K562 (cell line): ENCODE results near the gene ACTR3. TPM values are rescaled to one million over a fixed set of nuclear protein-coding genes. Genes with fewer than 3 reads are reported as not detected.

Experiments
- EP300 ChIP-seq: IDR thresholded peaks from 2 replicates; pipeline ENCODE4 v1.6.1; 2012; ENCODE audit warnings: low read length, improper control_type of control experiment
- ETV5 ChIP-seq: sonication (generic); formaldehyde crosslinking; IDR thresholded peaks from 2 replicates; pipeline ENCODE4 v1.4.0; 2020; ENCODE audit warnings: low read depth, mild to moderate bottlenecking, missing genetic modification reagents
- FOXM1 ChIP-seq, 2 experiments: fragments of 450-650 bp in 1 of 2; sonication (generic) in 1 of 2; formaldehyde crosslinking in 1 of 2; IDR thresholded peaks; 2 replicates each; pipeline versions ENCODE4 v1.6.1 to v1.9.0; 2017 to 2022; ENCODE audit warnings: low read depth in 2 of 2, mild to moderate bottlenecking in 2 of 2, missing genetic modification reagents in 1 of 2, moderate library complexity in 1 of 2
- NFE2L1 ChIP-seq: fragments of 450-650 bp; IDR thresholded peaks from 2 replicates; pipeline ENCODE4 v1.6.1; 2016; ENCODE audit warnings: missing genetic modification characterization, low read depth, mild to moderate bottlenecking, missing compliant biosample characterization, moderate library complexity, borderline replicate concordance
- SPI1 ChIP-seq: IDR thresholded peaks from 2 replicates; pipeline ENCODE4 v1.6.1; 2011; ENCODE audit warnings: low read depth, low read length, control low read depth, borderline replicate concordance
- STAT5A ChIP-seq: IDR thresholded peaks from 2 replicates; pipeline ENCODE4 v1.6.1; 2012; ENCODE audit warnings: low read length, inconsistent platforms, borderline replicate concordance
- TAF15 ChIP-seq: fragments of 200-400 bp; formaldehyde crosslinking; IDR thresholded peaks from 2 replicates; pipeline ENCODE4 v1.6.1; 2017; ENCODE audit warnings: mild to moderate bottlenecking, low read depth, low read length, moderate library complexity
- ZBTB1 ChIP-seq: sonication (generic); formaldehyde crosslinking; IDR thresholded peaks from 2 replicates; pipeline ENCODE4 v1.8.1; 2023; ENCODE audit warnings: missing genetic modification reagents, low read depth, mild to moderate bottlenecking, borderline replicate concordance
- polyA plus RNA-seq, 8 experiments: library from polyadenylated mRNA; depleted of rRNA in 4 of 8; stranded (reverse) in 5 of 8; unstranded in 3 of 8; fragments of >200 nt; fragmentation: Nextera tagmentation in 2 of 8; fragmentation: Illumina TruSeq in 1 of 8; extraction: Ambion mirVana in 2 of 8; extraction: Trizol in 1 of 8; gene quantifications; 2 replicates each; pipeline versions ENCODE4 v1.2.1 to v1.2.3, GENCODE V29; 2011 to 2014; ENCODE audit warnings: inconsistent platforms in 1 of 8, missing spikeins in 1 of 8
- total RNA-seq, 7 experiments: library from RNA; depleted of rRNA in 6 of 7; stranded (reverse); fragments of >200 nt in 6 of 7; fragmentation: Illumina TruSeq in 2 of 7; extraction: Trizol in 2 of 7; gene quantifications; 2 replicates each; pipeline versions ENCODE4 v1.2.1 to v1.2.3, GENCODE V29; 2011 to 2021; ENCODE audit warnings: low replicate concordance in 1 of 7
- TF ChIP-seq, protein P1 (sequence below), 3 experiments: IDR thresholded peaks in 2 of 3; conservative IDR thresholded peaks in 1 of 3; 2 replicates each; pipeline ENCODE4 v1.5.1; 2011 to 2012; ENCODE audit warnings: low read length in 3 of 3, mild to moderate bottlenecking in 3 of 3, control low read depth in 2 of 3, improper control_type of control experiment in 1 of 3, inconsistent platforms in 1 of 3, low read depth in 1 of 3, mixed read lengths in 1 of 3, moderate library complexity in 1 of 3; ENCODE audit not compliant: insufficient read depth in 2 of 3
- TF ChIP-seq, protein P2 (sequence below): fragments of 450-650 bp; IDR thresholded peaks from 2 replicates; pipeline ENCODE4 v1.6.1; 2016; ENCODE audit warnings: low read depth
- TF ChIP-seq, protein P3 (sequence below): IDR thresholded peaks from 2 replicates; pipeline ENCODE4 v1.6.1; 2012; ENCODE audit warnings: low read depth, low read length, improper control_type of control experiment, borderline replicate concordance

Gene ACTR3
- total and polyA plus RNA-seq, 9 of the 15 experiments (the other 6 are each of a cell fraction or from before 2014, with no cell fraction given): 49.0 to 354 (median 249) TPM

DNA sequence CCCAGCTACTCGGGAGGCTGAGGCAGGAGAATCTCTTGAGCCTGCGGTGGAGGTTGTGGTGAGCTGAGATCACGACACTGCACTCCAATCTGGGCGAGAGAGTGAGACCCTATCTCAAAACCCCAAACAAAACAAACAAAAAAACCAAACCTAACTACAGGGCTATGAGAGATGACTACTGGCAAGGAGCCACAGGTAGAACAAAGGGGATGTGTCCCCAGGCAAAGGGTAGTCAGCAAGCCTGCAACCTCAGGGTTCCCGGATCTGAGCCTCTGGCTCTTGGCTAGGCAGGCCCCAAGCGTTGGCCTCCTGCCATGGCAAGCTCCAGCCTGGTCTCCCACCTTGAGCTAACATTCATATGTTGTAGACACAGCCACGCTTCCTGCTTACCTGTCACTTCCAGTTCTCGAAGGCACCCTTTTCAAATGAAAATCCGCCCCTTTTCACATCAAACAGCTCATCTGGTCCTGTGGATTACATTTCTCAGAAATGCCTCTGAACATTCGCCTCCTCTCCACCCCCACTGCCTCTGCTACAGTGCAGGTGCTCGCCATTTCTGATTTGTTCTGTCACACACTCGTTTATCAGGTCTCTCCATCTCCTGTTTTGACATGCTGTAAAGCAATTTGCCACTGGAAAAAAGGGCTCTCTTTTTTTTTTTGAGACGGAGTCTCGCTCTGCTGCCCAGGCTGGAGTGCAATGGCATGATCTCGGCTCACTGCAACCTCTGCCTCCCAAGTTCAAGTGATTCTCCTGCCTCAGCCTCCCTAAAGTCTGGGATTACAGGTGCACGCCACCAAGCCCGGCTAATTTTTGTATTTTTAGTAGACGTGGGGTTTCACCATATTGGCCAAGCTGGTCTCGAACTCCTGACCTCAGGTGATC lies 13.1 kb upstream of the ACTR3 start (continued):
- TF ChIP-seq STAT5A: peak; percentile 30; the same call in 1 of the 2 replicates
- 0 out of 2 replicates have a peak, but pooled peaks have one; percentile 15 for TF ChIP-seq EP300
- no peak for TF ChIP-seq TAF15
- TF ChIP-seq, protein P1, sequence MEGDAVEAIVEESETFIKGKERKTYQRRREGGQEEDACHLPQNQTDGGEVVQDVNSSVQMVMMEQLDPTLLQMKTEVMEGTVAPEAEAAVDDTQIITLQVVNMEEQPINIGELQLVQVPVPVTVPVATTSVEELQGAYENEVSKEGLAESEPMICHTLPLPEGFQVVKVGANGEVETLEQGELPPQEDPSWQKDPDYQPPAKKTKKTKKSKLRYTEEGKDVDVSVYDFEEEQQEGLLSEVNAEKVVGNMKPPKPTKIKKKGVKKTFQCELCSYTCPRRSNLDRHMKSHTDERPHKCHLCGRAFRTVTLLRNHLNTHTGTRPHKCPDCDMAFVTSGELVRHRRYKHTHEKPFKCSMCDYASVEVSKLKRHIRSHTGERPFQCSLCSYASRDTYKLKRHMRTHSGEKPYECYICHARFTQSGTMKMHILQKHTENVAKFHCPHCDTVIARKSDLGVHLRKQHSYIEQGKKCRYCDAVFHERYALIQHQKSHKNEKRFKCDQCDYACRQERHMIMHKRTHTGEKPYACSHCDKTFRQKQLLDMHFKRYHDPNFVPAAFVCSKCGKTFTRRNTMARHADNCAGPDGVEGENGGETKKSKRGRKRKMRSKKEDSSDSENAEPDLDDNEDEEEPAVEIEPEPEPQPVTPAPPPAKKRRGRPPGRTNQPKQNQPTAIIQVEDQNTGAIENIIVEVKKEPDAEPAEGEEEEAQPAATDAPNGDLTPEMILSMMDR (IDR thresholded peaks at IDR 0.05 in 2 of 3, conservative IDR thresholded peaks at IDR 0.05 in 1 of 3; ENCODE audit: insufficient read depth in 2 of 3, low read depth in 1 of 3, low read length in 3 of 3): 0 out of 6 replicates have a peak, but pooled peaks of 1 of the 3 experiments have one; percentile 14
- no peak for TF ChIP-seq NFE2L1 (tag)
- no peak for TF ChIP-seq ZBTB1
- TF ChIP-seq, protein P2, sequence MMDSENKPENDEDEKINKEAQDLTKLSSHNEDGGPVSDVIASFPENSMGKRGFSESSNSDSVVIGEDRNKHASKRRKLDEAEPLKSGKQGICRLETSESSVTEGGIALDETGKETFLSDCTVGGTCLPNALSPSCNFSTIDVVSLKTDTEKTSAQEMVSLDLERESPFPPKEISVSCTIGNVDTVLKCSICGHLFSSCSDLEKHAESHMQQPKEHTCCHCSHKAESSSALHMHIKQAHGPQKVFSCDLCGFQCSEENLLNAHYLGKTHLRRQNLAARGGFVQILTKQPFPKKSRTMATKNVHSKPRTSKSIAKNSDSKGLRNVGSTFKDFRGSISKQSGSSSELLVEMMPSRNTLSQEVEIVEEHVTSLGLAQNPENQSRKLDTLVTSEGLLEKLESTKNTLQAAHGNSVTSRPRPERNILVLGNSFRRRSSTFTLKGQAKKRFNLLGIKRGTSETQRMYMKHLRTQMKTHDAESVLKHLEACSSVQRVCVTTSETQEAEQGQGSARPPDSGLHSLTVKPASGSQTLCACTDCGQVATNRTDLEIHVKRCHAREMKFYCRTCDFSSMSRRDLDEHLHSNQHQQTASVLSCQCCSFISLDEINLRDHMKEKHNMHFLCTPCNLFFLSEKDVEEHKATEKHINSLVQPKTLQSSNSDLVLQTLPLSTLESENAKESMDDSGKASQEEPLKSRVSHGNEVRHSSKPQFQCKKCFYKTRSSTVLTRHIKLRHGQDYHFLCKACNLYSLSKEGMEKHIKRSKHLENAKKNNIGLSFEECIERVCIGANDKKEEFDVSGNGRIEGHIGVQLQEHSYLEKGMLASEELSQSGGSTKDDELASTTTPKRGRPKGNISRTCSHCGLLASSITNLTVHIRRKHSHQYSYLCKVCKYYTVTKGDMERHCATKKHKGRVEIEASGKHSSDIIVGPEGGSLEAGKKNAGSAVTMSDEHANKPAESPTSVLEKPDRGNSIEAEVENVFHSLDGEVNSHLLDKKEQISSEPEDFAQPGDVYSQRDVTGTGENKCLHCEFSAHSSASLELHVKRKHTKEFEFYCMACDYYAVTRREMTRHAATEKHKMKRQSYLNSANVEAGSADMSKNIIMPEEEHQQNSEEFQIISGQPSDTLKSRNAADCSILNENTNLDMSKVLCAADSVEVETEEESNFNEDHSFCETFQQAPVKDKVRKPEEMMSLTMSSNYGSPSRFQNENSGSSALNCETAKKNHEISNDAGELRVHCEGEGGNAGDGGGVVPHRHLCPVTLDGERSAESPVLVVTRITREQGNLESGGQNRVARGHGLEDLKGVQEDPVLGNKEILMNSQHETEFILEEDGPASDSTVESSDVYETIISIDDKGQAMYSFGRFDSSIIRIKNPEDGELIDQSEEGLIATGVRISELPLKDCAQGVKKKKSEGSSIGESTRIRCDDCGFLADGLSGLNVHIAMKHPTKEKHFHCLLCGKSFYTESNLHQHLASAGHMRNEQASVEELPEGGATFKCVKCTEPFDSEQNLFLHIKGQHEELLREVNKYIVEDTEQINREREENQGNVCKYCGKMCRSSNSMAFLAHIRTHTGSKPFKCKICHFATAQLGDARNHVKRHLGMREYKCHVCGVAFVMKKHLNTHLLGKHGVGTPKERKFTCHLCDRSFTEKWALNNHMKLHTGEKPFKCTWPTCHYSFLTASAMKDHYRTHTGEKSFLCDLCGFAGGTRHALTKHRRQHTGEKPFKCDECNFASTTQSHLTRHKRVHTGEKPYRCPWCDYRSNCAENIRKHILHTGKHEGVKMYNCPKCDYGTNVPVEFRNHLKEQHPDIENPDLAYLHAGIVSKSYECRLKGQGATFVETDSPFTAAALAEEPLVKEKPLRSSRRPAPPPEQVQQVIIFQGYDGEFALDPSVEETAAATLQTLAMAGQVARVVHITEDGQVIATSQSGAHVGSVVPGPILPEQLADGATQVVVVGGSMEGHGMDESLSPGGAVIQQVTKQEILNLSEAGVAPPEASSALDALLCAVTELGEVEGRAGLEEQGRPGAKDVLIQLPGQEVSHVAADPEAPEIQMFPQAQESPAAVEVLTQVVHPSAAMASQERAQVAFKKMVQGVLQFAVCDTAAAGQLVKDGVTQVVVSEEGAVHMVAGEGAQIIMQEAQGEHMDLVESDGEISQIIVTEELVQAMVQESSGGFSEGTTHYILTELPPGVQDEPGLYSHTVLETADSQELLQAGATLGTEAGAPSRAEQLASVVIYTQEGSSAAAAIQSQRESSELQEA: no peak
- TF ChIP-seq, protein P3, sequence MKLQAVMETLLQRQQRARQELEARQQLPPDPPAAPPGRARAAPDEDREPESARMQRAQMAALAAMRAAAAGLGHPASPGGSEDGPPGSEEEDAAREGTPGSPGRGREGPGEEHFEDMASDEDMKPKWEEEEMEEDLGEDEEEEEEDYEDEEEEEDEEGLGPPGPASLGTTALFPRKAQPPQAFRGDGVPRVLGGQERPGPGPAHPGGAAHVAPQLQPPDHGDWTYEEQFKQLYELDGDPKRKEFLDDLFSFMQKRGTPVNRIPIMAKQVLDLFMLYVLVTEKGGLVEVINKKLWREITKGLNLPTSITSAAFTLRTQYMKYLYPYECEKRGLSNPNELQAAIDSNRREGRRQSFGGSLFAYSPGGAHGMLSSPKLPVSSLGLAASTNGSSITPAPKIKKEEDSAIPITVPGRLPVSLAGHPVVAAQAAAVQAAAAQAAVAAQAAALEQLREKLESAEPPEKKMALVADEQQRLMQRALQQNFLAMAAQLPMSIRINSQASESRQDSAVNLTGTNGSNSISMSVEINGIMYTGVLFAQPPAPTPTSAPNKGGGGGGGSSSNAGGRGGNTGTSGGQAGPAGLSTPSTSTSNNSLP: no peak
- TF ChIP-seq ETV5: no peak
- no peak for TF ChIP-seq SPI1
- TF ChIP-seq FOXM1 (IDR thresholded peaks at IDR 0.05; ENCODE audit: low read depth): no peak
- no peak for TF ChIP-seq FOXM1 (CRISPR knock-in tag; IDR thresholded peaks at IDR 0.05; ENCODE audit: low read depth)
